ENCODE measurements around the gene CYBB. TPM values are rescaled to one million over a fixed set of nuclear protein-coding genes. Genes with fewer than 3 reads are reported as not detected.
A peak's percentile ranks its signal among the peaks of the same experiment; 100 is the strongest.

The CYBB gene
- total and polyA plus RNA-seq, 10 donors: 30.5 to 231 (median 163) TPM

DNA sequence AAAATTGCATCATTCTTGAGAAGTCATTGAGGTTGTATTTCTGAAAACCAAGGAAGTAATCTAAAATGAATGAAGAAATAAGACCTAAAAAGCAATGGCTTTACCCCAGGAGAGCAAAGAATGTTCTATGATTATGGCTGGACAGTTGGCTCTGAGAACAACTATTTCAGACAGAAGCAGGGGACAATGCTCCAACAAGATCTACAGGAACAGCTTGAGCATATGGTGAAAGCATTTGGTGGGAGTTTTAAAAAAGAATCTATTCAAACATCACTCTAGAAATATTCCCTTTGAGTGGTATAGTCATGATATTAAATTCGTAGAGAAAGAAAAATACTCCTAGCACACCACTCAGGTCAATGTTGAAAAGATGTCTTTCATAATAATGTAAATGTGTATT, 40.8 kb downstream of the CYBB start:
- intact Hi-C loops (cut with DNase I; ENCODE audit: low total_unique reads): no loop called here

GRCh38 chrX:37824491-37825214, 44.8 kb downstream of the CYBB start:
- H3K4me3 ChIP-seq: no peak overlapping the region
- WGBS, 5 donors: 85 to 100% (median 90%) methylated on average over 1 of the region's 1 CpG

More for the DNA sequence above, 40.8 kb downstream of the CYBB start:
- 75 to 96% (median 82%) methylated on average over 1 of the region's 1 CpG for WGBS, 5 donors
- TF ChIP-seq CTCF (IDR thresholded peaks at IDR 0.05 in 8 of 11, conservative IDR thresholded peaks at IDR 0.05 in 3 of 11) (no peak), POLR2A (IDR thresholded peaks at IDR 0.05) (no peak), POLR2AphosphoS5 (IDR thresholded peaks at IDR 0.05) (no peak)
- no peak overlapping the region for H3K4me3 ChIP-seq
- H3K9me3 ChIP-seq: no peaks in the 10 kb centered on the region
- H3K27ac ChIP-seq: no peak overlapping the region
- DNase-seq: no peak
- peaks cover 10 to 31% (median 15%) of the 10 kb centered on the region in 6 donors for H3K4me1 ChIP-seq
- H3K27me3 ChIP-seq (replicated peaks in 1 of 7): peaks cover 0 to 7% (median 0%) of the 10 kb centered on the region in 7 donors
- H3K36me3 ChIP-seq: no peaks in the 10 kb centered on the region

DNA sequence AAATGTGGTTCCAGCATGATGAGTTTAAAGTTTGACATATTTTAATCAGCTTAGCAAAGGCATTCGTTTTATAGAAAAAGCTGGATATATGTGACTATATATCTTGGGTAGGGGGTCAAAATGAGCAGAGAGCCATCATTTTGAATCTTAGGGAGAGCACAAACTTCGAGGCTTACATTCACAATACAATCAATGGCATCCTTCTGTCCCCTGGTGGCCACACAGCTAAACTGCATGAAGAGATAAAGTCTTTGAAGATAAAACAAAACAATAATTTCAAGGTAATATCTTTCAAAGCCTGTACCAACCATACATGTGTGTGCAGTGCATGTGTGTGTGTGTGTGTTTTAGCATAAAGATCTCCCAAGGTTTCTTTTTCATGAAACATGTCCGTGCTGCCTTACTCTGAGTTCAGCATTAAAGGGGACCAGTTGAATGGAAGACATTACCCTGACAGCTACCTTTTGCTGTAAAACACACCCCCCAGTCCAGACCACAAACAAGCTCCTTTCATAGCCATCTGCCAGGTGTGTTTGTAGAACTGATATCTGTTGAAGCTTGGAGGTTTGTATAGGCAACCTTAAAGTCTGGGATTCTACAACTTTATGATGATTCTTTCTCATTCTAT, 45.5 kb downstream of the CYBB start:
- Histone ChIP-seq H3K9me3 (no peaks in the 10 kb centered on the region), H3K27ac (no peak overlapping the region), H3K27me3 (replicated peaks in 1 of 7) (no peaks in the 10 kb centered on the region), H3K4me3 (no peak overlapping the region), H3K36me3 (no peaks in the 10 kb centered on the region), H3K4me1 (peaks cover 6 to 25% (median 10%) of the 10 kb centered on the region in 6 donors)
- no peak for DNase-seq
- intact Hi-C loops (cut with DNase I; ENCODE audit: low total_unique reads): loop anchor here (5.0 kb wide), 1 partner anchor 83 kb away; no protein-coding TSS in a partner anchor
- WGBS, 5 donors: 0 to 7% (median 6%) methylated on average over 3 of the region's 3 CpGs
- TF ChIP-seq CTCF (IDR thresholded peaks at IDR 0.05 in 8 of 11, conservative IDR thresholded peaks at IDR 0.05 in 3 of 11): peak; percentile 59 to 92 (median 76)
- TF ChIP-seq POLR2A (IDR thresholded peaks at IDR 0.05): no peak
- TF ChIP-seq POLR2AphosphoS5 (IDR thresholded peaks at IDR 0.05): no peak

More at GRCh38 chrX:37824491-37825214, 44.8 kb downstream of the CYBB start:
- H3K9me3 ChIP-seq: no peaks in the 10 kb centered on the region
- no peaks in the 10 kb centered on the region for H3K36me3 ChIP-seq
- intact Hi-C loops (cut with DNase I; ENCODE audit: low total_unique reads): loop anchor here (5.0 kb wide), 1 partner anchor 82 kb away; no protein-coding TSS in a partner anchor
- no peak for DNase-seq
- H3K27ac ChIP-seq: no peak overlapping the region
- H3K27me3 ChIP-seq (replicated peaks in 1 of 7): no peaks in the 10 kb centered on the region
- H3K4me1 ChIP-seq: peaks cover 6 to 18% (median 10%) of the 10 kb centered on the region in 6 donors
- TF ChIP-seq CTCF (IDR thresholded peaks at IDR 0.05 in 8 of 11, conservative IDR thresholded peaks at IDR 0.05 in 3 of 11): no peak
- no peak for TF ChIP-seq POLR2A (IDR thresholded peaks at IDR 0.05)
- no peak for TF ChIP-seq POLR2AphosphoS5 (IDR thresholded peaks at IDR 0.05)

DNA sequence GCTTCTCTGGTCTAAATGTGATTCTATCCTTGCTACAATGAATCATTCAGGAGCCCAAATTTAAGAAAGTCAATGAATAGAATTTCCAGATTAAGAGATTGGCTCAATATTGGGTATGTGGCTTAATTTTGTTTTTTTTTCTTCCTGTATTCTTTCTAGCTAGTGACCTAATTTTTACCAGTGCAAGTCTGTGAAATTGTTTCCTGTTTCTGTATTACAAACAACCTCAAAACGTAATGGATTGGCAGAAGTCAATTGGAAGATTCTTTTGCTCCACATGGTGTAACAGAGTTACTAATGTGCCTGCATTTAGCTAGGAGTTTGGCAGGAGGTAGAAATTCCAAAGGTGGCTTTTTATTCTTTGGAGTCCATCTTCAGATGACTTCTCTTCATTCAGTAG, 49.9 kb downstream of the CYBB start:
- WGBS, 5 donors: 0 to 30% (median 13%) methylated on average over 1 of the region's 1 CpG
- H3K4me3 ChIP-seq: no peak overlapping the region
- no peak overlapping the region for H3K27ac ChIP-seq
- no peak for TF ChIP-seq CTCF (IDR thresholded peaks at IDR 0.05 in 8 of 11, conservative IDR thresholded peaks at IDR 0.05 in 3 of 11)
- no peak for TF ChIP-seq POLR2A (IDR thresholded peaks at IDR 0.05)
- no peak for TF ChIP-seq POLR2AphosphoS5 (IDR thresholded peaks at IDR 0.05)
- no peak for DNase-seq
- no peaks in the 10 kb centered on the region for H3K27me3 ChIP-seq (replicated peaks in 1 of 7)
- H3K4me1 ChIP-seq: peaks cover 3 to 19% (median 6%) of the 10 kb centered on the region in 6 donors
- intact Hi-C loops (cut with DNase I; ENCODE audit: low total_unique reads): loop anchor here (5.0 kb wide), 1 partner anchor 87 kb away; no protein-coding TSS in a partner anchor
- H3K9me3 ChIP-seq: no peaks in the 10 kb centered on the region
- H3K36me3 ChIP-seq: no peaks in the 10 kb centered on the region
